HG03558 (cell line): ENCODE results near the gene MTMR11.

Experiments
- ATAC-seq: cut with Tn5 transposase; IDR thresholded peaks from one replicate; pipeline ENCODE4 v1.9.1; 2021; ENCODE audit warnings: moderate number of reproducible peaks; ENCODE audit not compliant: unreplicated experiment; ENCODE audit errors: extremely low read depth

The MTMR11 gene

GRCh38 chr1:149936992-149937705 is 470 bp upstream of the MTMR11 start:
- ATAC-seq: no peak

- no peak for ATAC-seq
Observed at GRCh38 chr1:149934356-149934755, 2.3 kb downstream of the MTMR11 start.

GRCh38 chr1:149933208-149933607 is 3.5 kb downstream of the MTMR11 start:
- ATAC-seq: no peak

GRCh38 chr1:149932474-149932873 is 4.2 kb downstream of the MTMR11 start:
- ATAC-seq: no peak

- no peak for ATAC-seq
Observed at GRCh38 chr1:149931212-149931790, 5.4 kb downstream of the MTMR11 start.

GRCh38 chr1:149929856-149930255 is 6.8 kb downstream of the MTMR11 start:
- ATAC-seq: no peak

- no peak for ATAC-seq
Observed at GRCh38 chr1:149928401-149928724, 8.3 kb downstream of the MTMR11 start.

- peak; percentile 79 for ATAC-seq
Observed at GRCh38 chr1:149927563-149928400, 8.9 kb downstream of the MTMR11 start, which contains the start of gene SF3B4. TSS of gene SF3B4 (minus strand) at chr1:149927803. CDS start at chr1:149927759, 44 bp downstream.

- ATAC-seq: no peak
Observed at GRCh38 chr1:149927056-149927562, 9.6 kb downstream of the MTMR11 start.

GRCh38 chr1:149926296-149926695 is 10.4 kb downstream of the MTMR11 start:
- ATAC-seq: no peak

- ATAC-seq: no peak
Observed at GRCh38 chr1:149925751-149926150, 10.9 kb downstream of the MTMR11 start.

- ATAC-seq: no peak
Observed at GRCh38 chr1:149925345-149925744, 11.3 kb downstream of the MTMR11 start.

GRCh38 chr1:149923626-149924025 is 13.1 kb downstream of the MTMR11 start:
- no peak for ATAC-seq

GRCh38 chr1:149917571-149918144 is 19.0 kb downstream of the MTMR11 start, which contains the start of gene SV2A:
TSS of gene SV2A (minus strand) at chr1:149917844. CDS start at chr1:149913840, 4,004 bp downstream.
- ATAC-seq: no peak

- no peak for ATAC-seq
Observed at GRCh38 chr1:149916898-149917252, 19.8 kb downstream of the MTMR11 start.

GRCh38 chr1:149916193-149916897 is 20.3 kb downstream of the MTMR11 start:
- no peak for ATAC-seq

- ATAC-seq: no peak
Observed at GRCh38 chr1:149915429-149916192, 21.1 kb downstream of the MTMR11 start.

GRCh38 chr1:149914545-149914944 is 22.1 kb downstream of the MTMR11 start:
- no peak for ATAC-seq

GRCh38 chr1:149906570-149907075 is 30.1 kb downstream of the MTMR11 start:
- ATAC-seq: no peak
